Activated CD8-positive, alpha-beta memory T cell treated with anti-CD3 and anti-CD28 coated beads for 36 hours (primary cell): ENCODE measurements around the gene FCRLB. TPM values are rescaled to one million over a fixed set of nuclear protein-coding genes. Genes with fewer than 3 reads are reported as not detected.
"Not testable (repeated sequence)": the region's sequence is repeated elsewhere in the genome, so short reads cannot be mapped to it uniquely, and the experiment has no call there.

ENCODE experiments used
- CTCF ChIA-PET: fragments of 350-600 bp; sonication (Branson Sonifier 250); formaldehyde crosslinking; loops from one replicate; lab custom pipeline; 2021; ENCODE audit warnings: antibody characterized with exemption; lab: Charles Lee
- POLR2A ChIA-PET: fragments of 350-600 bp; sonication (Branson Sonifier 250); formaldehyde crosslinking; loops from one replicate; lab custom pipeline; 2021; ENCODE audit warnings: antibody characterized with exemption; lab: Charles Lee
- total RNA-seq, 2 experiments: library from RNA; stranded (reverse); gene quantifications; one replicate each; pipeline ENCODE4 v1.2.3, GENCODE V29; 2021

FCRLB gene
- total RNA-seq, 2 experiments from 2014 or later: 0.29 to 0.51 TPM

- CTCF ChIA-PET: no interaction called here
- POLR2A ChIA-PET: no interaction called here
Observed at GRCh38 chr1:161710560-161710959, 10.8 kb upstream of the FCRLB start.

- ChIA-PET POLR2A (no interaction called here), CTCF (interaction anchor here (1.3 kb wide), 1 partner anchor 22 kb away, joined by 3 read pairs; no protein-coding TSS in a partner anchor)
Observed at GRCh38 chr1:161718559-161719324, 2.6 kb upstream of the FCRLB start.

- ChIA-PET CTCF (no interaction called here), POLR2A (no interaction called here)
Observed at GRCh38 chr1:161719325-161719611, 2.1 kb upstream of the FCRLB start.

- ChIA-PET POLR2A (no interaction called here), CTCF (interaction anchor here (1.2 kb wide), 1 partner anchor 9 kb away, joined by 3 read pairs; no protein-coding TSS in a partner anchor)
Observed at GRCh38 chr1:161720422-161720821, 922 bp upstream of the FCRLB start.

- ChIA-PET CTCF (interaction anchor here (1.1 kb wide), 1 partner anchor 20 kb away, joined by 3 read pairs; no protein-coding TSS in a partner anchor), POLR2A (no interaction called here)
Observed at GRCh38 chr1:161721738-161722343, 497 bp downstream of the FCRLB start.

GRCh38 chr1:161722406-161722805 is 1.1 kb downstream of the FCRLB start:
- CTCF ChIA-PET: interaction anchor here (1.1 kb wide), 1 partner anchor 19 kb away, joined by 3 read pairs; no protein-coding TSS in a partner anchor
- POLR2A ChIA-PET: no interaction called here

- ChIA-PET CTCF (interaction anchor here (0.5 to 1.2 kb wide), 3 partner anchors 14 to 105 kb away, joined by 4 to 5 read pairs (median 5); partner anchors contain the start of gene FCRLA), POLR2A (no interaction called here)
Observed at GRCh38 chr1:161723459-161724141, 2.3 kb downstream of the FCRLB start.

GRCh38 chr1:161725258-161725907 is 4.0 kb downstream of the FCRLB start:
- CTCF ChIA-PET: interaction anchor here (1.2 to 1.8 kb wide), 4 partner anchors 10 to 325 kb away, joined by 5 to 7 read pairs (median 5); no protein-coding TSS in a partner anchor
- POLR2A ChIA-PET: not testable (repeated sequence)

- ChIA-PET POLR2A (no interaction called here), CTCF (interaction anchor here (0.8 to 1.8 kb wide), 7 partner anchors 10 to 326 kb away, joined by 3 to 7 read pairs (median 5); no protein-coding TSS in a partner anchor)
Observed at GRCh38 chr1:161725908-161726472, 4.6 kb downstream of the FCRLB start.

GRCh38 chr1:161726473-161727255 is 5.3 kb downstream of the FCRLB start:
- POLR2A ChIA-PET: interaction anchor here (0.7 to 1.6 kb wide), 3 partner anchors 11 to 23 kb away, joined by 3 read pairs; partner anchors contain the start of gene DUSP12

GRCh38 chr1:161727256-161727924 is 6.0 kb downstream of the FCRLB start:
- CTCF ChIA-PET: interaction anchor here (1.4 to 1.8 kb wide), 2 partner anchors 13 to 22 kb away, joined by 3 to 7 read pairs; no protein-coding TSS in a partner anchor
- POLR2A ChIA-PET: interaction anchor here (0.7 to 1.6 kb wide), 3 partner anchors 10 to 22 kb away, joined by 3 read pairs; partner anchors contain the start of gene DUSP12

More at GRCh38 chr1:161726473-161727255, 5.3 kb downstream of the FCRLB start:
- CTCF ChIA-PET: interaction anchor here (0.6 to 1.8 kb wide), 7 partner anchors 9 to 327 kb away, joined by 3 to 7 read pairs (median 3); no protein-coding TSS in a partner anchor

GRCh38 chr1:161728376-161729226 is 7.3 kb downstream of the FCRLB start:
- POLR2A ChIA-PET: interaction anchor here (1.6 kb wide), 1 partner anchor 9 kb away, joined by 3 read pairs; no protein-coding TSS in a partner anchor
- CTCF ChIA-PET: interaction anchor here (1.4 to 3.2 kb wide), 2 partner anchors 8 to 11 kb away, joined by 3 to 13 read pairs; no protein-coding TSS in a partner anchor

- ChIA-PET CTCF (interaction anchor here (1.0 to 3.2 kb wide), 3 partner anchors 9 to 11 kb away, joined by 3 to 13 read pairs (median 9); no protein-coding TSS in a partner anchor), POLR2A (no interaction called here)
Observed at GRCh38 chr1:161730050-161730564, 8.8 kb downstream of the FCRLB start.

- CTCF ChIA-PET: no interaction called here
- POLR2A ChIA-PET: no interaction called here
Observed at GRCh38 chr1:161731241-161731640, 9.9 kb downstream of the FCRLB start.

GRCh38 chr1:161731981-161732718 is 10.8 kb downstream of the FCRLB start:
- ChIA-PET CTCF (interaction anchor here (1.1 kb wide), 1 partner anchor 10 kb away, joined by 3 read pairs; no protein-coding TSS in a partner anchor), POLR2A (no interaction called here)
